HG02642 (cell line): ENCODE measurements around the gene SPTSSB.

Experiments used
- ATAC-seq: cut with Tn5 transposase; IDR thresholded peaks from one replicate; pipeline ENCODE4 v1.9.1; 2021; ENCODE audit warnings: mild to moderate bottlenecking; ENCODE audit not compliant: unreplicated experiment, poor library complexity

The SPTSSB gene

GRCh38 chr3:161371441-161372320, at the start of gene SPTSSB:
Gene SPTSSB (minus strand): TSS chr3:161371517. CDS start chr3:161346323, 25,194 bp downstream.
- peak; percentile 62 for ATAC-seq

- no peak for ATAC-seq
Measured at GRCh38 chr3:161420746-161421145, 49.4 kb upstream of the SPTSSB start.

GRCh38 chr3:161419555-161420333, 48.4 kb upstream of the SPTSSB start:
- ATAC-seq: no peak

GRCh38 chr3:161415506-161416231, 44.4 kb upstream of the SPTSSB start:
- no peak for ATAC-seq

- ATAC-seq: no peak
Measured at GRCh38 chr3:161414907-161415306, 43.6 kb upstream of the SPTSSB start.

- peak; percentile 58 for ATAC-seq
Measured at GRCh38 chr3:161413855-161414210, 42.5 kb upstream of the SPTSSB start.

- ATAC-seq: peak; percentile 39
Measured at GRCh38 chr3:161413127-161413854, 42.0 kb upstream of the SPTSSB start.

- ATAC-seq: no peak
Measured at GRCh38 chr3:161412123-161412522, 40.8 kb upstream of the SPTSSB start.

GRCh38 chr3:161409858-161410257, 38.5 kb upstream of the SPTSSB start:
- no peak for ATAC-seq

- ATAC-seq: no peak
Measured at GRCh38 chr3:161409069-161409468, 37.8 kb upstream of the SPTSSB start.

GRCh38 chr3:161406594-161407555, 35.6 kb upstream of the SPTSSB start:
- no peak for ATAC-seq

- no peak for ATAC-seq
Measured at GRCh38 chr3:161405836-161406235, 34.5 kb upstream of the SPTSSB start.

- ATAC-seq: no peak
Measured at GRCh38 chr3:161405087-161405486, 33.8 kb upstream of the SPTSSB start.

- no peak for ATAC-seq
Measured at GRCh38 chr3:161403251-161403650, 31.9 kb upstream of the SPTSSB start.

GRCh38 chr3:161401389-161401788, 30.1 kb upstream of the SPTSSB start:
- no peak for ATAC-seq

GRCh38 chr3:161400650-161401049, 29.3 kb upstream of the SPTSSB start:
- ATAC-seq: no peak

GRCh38 chr3:161395115-161396012, 24.0 kb upstream of the SPTSSB start:
- no peak for ATAC-seq

- no peak for ATAC-seq
Measured at GRCh38 chr3:161393803-161394202, 22.5 kb upstream of the SPTSSB start.
